Measurements from ENCODE around the gene ABCD1. TPM values are rescaled to one million over a fixed set of nuclear protein-coding genes. Genes with fewer than 3 reads are reported as not detected.
"Not testable (repeated sequence)": the region's sequence is repeated elsewhere in the genome, so short reads cannot be mapped to it uniquely, and the experiment has no call there.

The ABCD1 gene
- total RNA-seq (2013): 21.6 TPM
- polyA plus RNA-seq: 10 to 100 TPM in 1 of 3 donors, 1 to 10 TPM in 2; 5.6 to 22.5 (median 5.8) TPM
- polyA minus RNA-seq: 47.5 and 61.5 TPM in 2 replicates
- 22.2 to 93.1 (median 46.7) reads per million in 11 experiments for total RNA-seq

DNA sequence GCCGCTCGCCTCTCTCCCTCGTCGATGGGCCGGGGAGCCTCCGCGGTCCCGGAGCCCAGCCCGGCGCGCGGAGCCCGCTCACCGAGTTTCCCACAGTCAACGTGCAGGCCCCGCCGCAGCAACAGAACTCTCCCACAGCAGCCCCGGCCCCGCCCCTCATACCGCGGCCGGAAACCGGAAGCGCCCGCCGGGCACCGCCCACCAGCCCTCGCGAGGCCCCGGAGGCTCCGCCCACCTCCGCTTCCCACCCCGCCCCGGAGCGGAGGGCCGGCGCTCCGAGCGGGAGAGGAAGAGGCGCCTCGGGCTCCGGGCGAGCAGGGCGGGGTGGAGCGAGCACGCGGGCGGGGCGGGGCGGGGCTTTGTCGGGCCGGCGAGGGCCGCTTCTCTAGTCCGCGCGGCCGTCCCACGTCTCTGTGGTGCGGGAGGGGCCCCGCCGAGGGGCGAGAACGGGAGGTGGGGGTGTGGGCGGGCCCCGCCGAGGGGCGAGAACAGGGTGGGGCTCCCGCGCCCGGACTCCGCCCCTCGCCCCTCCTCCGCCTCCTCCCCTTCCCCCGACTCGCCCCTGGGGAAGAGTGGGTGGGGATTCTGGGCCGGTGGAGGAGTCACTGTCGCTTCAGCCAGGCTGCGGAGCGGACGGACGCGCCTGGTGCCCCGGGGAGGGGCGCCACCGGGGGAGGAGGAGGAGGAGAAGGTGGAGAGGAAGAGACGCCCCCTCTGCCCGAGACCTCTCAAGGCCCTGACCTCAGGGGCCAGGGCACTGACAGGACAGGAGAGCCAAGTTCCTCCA lies at the start of gene ABCD1, which contains the start of gene BCAP31:
Gene ABCD1, plus strand, starts transcription at position 605 of the 787 bp plus-strand sequence. CDS start 411 bp downstream, outside the sequence.
Gene BCAP31, minus strand, starts transcription at position 136 of the 787 bp plus-strand sequence. CDS start 1,143 bp downstream, outside the sequence.
- Histone ChIP-seq H3K79me2 (ENCODE audit: insufficient read depth, low read length) (peaks cover 72% of the 10 kb centered on the region), H2AFZ (ENCODE audit: insufficient read depth, low read depth, low read length, poor library complexity, severe bottlenecking) (peak within 1 kb of the TSS; percentile 59)
- H3K27me3 Mint-ChIP-seq (ENCODE audit: low read depth in 3 of 3): peaks cover 0 to 6% (median 1%) of the 10 kb centered on the region in 3 donors

DNA sequence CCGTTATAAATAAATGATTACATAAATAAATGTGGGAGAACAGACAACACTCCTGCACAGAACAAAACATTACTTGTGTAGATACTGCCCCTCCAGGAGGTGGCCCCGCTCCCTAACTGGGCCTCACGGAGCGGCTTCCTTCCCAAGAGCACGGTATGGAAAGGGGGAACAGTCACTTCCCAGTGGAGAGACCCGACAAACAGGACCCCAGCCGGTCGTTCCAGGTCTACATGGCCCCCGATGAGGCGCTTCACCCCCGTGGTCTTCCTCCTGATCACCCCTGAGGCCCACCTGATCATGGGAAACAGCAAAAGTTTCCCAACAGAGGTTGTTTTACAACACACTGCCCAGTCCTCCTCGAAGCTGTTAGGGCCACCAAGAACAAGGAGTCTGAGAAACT lies 43.5 kb upstream of the ABCD1 start:
- intact Hi-C loops (cut with micrococcal nuclease): no loop called here
- DNase-seq: no peak
- peaks cover 20 to 49% (median 44%) of the 10 kb centered on the region in 3 donors for H3K27me3 Mint-ChIP-seq (ENCODE audit: low read depth in 3 of 3)

More for the DNA sequence above, at the start of gene ABCD1, which contains the start of gene BCAP31:
- Histone ChIP-seq H3K4me2 (replicated peaks; ENCODE audit: extremely low read depth, low read length, poor library complexity, severe bottlenecking) (peak within 1 kb of the TSS; percentile 86), H3K4me1 (ENCODE audit: control insufficient read depth in 1 of 2, insufficient read depth in 2 of 2, low read length in 2 of 2) (peaks cover 56 to 65% of the 10 kb centered on the region in 2 donors), H4K20me1 (ENCODE audit: insufficient read depth, low read length) (peaks cover 50% of the 10 kb centered on the region), H3K9me3 (replicated peaks in 1 of 2; ENCODE audit: control insufficient read depth in 1 of 2, insufficient read depth in 1 of 2, low read length in 2 of 2) (peaks cover 0 to 7% of the 10 kb centered on the region in 2 donors), H3K27ac (ENCODE audit: low read depth in 1 of 2, low read length in 2 of 2) (peak within 1 kb of the TSS; percentile 93 to 100), H3K9ac (ENCODE audit: insufficient read depth, low read length, poor library complexity, severe bottlenecking) (peak within 1 kb of the TSS; percentile 82), H3K27me3 (ENCODE audit: control insufficient read depth in 2 of 2, insufficient read depth in 2 of 2, low read length in 2 of 2) (no peaks in the 10 kb centered on the region), H3K36me3 (replicated peaks in 1 of 2; ENCODE audit: control insufficient read depth in 1 of 2, insufficient read depth in 2 of 2, low read length in 2 of 2) (peaks cover 17 to 21% of the 10 kb centered on the region in 2 donors), H3K4me3 (replicated peaks in 1 of 3; ENCODE audit: low read depth in 2 of 3, low read length in 3 of 3) (peak within 1 kb of the TSS; percentile 66 to 80 (median 71))
- peaks cover 20 to 30% of the 10 kb centered on the region in 2 donors for H3K36me3 Mint-ChIP-seq
- TF ChIP-seq, protein P1, sequence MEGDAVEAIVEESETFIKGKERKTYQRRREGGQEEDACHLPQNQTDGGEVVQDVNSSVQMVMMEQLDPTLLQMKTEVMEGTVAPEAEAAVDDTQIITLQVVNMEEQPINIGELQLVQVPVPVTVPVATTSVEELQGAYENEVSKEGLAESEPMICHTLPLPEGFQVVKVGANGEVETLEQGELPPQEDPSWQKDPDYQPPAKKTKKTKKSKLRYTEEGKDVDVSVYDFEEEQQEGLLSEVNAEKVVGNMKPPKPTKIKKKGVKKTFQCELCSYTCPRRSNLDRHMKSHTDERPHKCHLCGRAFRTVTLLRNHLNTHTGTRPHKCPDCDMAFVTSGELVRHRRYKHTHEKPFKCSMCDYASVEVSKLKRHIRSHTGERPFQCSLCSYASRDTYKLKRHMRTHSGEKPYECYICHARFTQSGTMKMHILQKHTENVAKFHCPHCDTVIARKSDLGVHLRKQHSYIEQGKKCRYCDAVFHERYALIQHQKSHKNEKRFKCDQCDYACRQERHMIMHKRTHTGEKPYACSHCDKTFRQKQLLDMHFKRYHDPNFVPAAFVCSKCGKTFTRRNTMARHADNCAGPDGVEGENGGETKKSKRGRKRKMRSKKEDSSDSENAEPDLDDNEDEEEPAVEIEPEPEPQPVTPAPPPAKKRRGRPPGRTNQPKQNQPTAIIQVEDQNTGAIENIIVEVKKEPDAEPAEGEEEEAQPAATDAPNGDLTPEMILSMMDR (IDR thresholded peaks at IDR 0.05): no peak
- peaks cover 41% of the 10 kb centered on the region for H3K4me1 Mint-ChIP-seq
- intact Hi-C loops (cut with micrococcal nuclease): loop anchor here in 1 of 2 donors (5.0 kb wide), 1 partner anchor 203 kb away; the partner anchor contains the start of gene ARHGAP4
- peak; percentile 81 to 90 (median 88) for DNase-seq
- H3K4me3 Mint-ChIP-seq: peak within 1 kb of the TSS; percentile 90
- peak within 1 kb of the TSS; percentile 84 to 93 (median 92) for H3K27ac Mint-ChIP-seq
- 0% methylated on average over 6 of the region's 88 CpGs for WGBS (ENCODE audit: insufficient coverage)
- H3K9me3 Mint-ChIP-seq: peaks cover 0 to 15% (median 4%) of the 10 kb centered on the region in 7 donors

GRCh38 chrX:153683486-153683885 lies 41.2 kb upstream of the ABCD1 start:
- H2AFZ ChIP-seq (ENCODE audit: insufficient read depth, low read depth, low read length, poor library complexity, severe bottlenecking); H3K27ac Mint-ChIP-seq; H3K36me3 Mint-ChIP-seq; DNase-seq; H3K9ac ChIP-seq (ENCODE audit: insufficient read depth, low read length, poor library complexity, severe bottlenecking); H3K4me2 ChIP-seq (replicated peaks; ENCODE audit: extremely low read depth, low read length, poor library complexity, severe bottlenecking); intact Hi-C loops (cut with micrococcal nuclease); H3K79me2 ChIP-seq (ENCODE audit: insufficient read depth, low read length); H3K36me3 ChIP-seq (replicated peaks in 1 of 2; ENCODE audit: control insufficient read depth in 1 of 2, insufficient read depth in 2 of 2, low read length in 2 of 2); H3K4me1 ChIP-seq (ENCODE audit: control insufficient read depth in 1 of 2, insufficient read depth in 2 of 2, low read length in 2 of 2); H3K4me3 ChIP-seq (replicated peaks in 1 of 3; ENCODE audit: low read depth in 2 of 3, low read length in 3 of 3); H3K27ac ChIP-seq (ENCODE audit: low read depth in 1 of 2, low read length in 2 of 2); H4K20me1 ChIP-seq (ENCODE audit: insufficient read depth, low read length): not testable (repeated sequence)
- Mint-ChIP-seq H3K4me1 (peaks cover 12% of the 10 kb centered on the region), H3K4me3 (peak overlapping the region in 1 of 2 donors; percentile 59), H3K27me3 (ENCODE audit: low read depth in 3 of 3) (peaks cover 24 to 60% (median 46%) of the 10 kb centered on the region in 3 donors), H3K9me3 (peaks cover 0 to 19% (median 9%) of the 10 kb centered on the region in 7 donors)
- 100% methylated on average over 1 of the region's 8 CpGs for WGBS (ENCODE audit: insufficient coverage)
- H3K27me3 ChIP-seq (ENCODE audit: control insufficient read depth in 2 of 2, insufficient read depth in 2 of 2, low read length in 2 of 2): peaks cover 5 to 36% of the 10 kb centered on the region in 2 donors
- H3K9me3 ChIP-seq (replicated peaks in 1 of 2; ENCODE audit: control insufficient read depth in 1 of 2, insufficient read depth in 1 of 2, low read length in 2 of 2): peaks cover 3 to 10% of the 10 kb centered on the region in 2 donors

More for the DNA sequence above, 43.5 kb upstream of the ABCD1 start:
- H3K36me3 ChIP-seq (replicated peaks in 1 of 2; ENCODE audit: control insufficient read depth in 1 of 2, insufficient read depth in 2 of 2, low read length in 2 of 2): no peaks in the 10 kb centered on the region
- no peak overlapping the region for H3K9ac ChIP-seq (ENCODE audit: insufficient read depth, low read length, poor library complexity, severe bottlenecking)
- WGBS (ENCODE audit: insufficient coverage): 72% methylated on average over 7 of the region's 12 CpGs
- TF ChIP-seq, protein P1 (IDR thresholded peaks at IDR 0.05): no peak
- H3K9me3 Mint-ChIP-seq: peaks cover 0 to 16% (median 9%) of the 10 kb centered on the region in 7 donors
- H3K4me2 ChIP-seq (replicated peaks; ENCODE audit: extremely low read depth, low read length, poor library complexity, severe bottlenecking): no peak overlapping the region
- H3K27me3 ChIP-seq (ENCODE audit: control insufficient read depth in 2 of 2, insufficient read depth in 2 of 2, low read length in 2 of 2): peaks cover 9 to 25% of the 10 kb centered on the region in 2 donors
- no peak overlapping the region for H2AFZ ChIP-seq (ENCODE audit: insufficient read depth, low read depth, low read length, poor library complexity, severe bottlenecking)
- peaks cover 3 to 10% of the 10 kb centered on the region in 2 donors for H3K9me3 ChIP-seq (replicated peaks in 1 of 2; ENCODE audit: control insufficient read depth in 1 of 2, insufficient read depth in 1 of 2, low read length in 2 of 2)
- no peaks in the 10 kb centered on the region for H4K20me1 ChIP-seq (ENCODE audit: insufficient read depth, low read length)
- peaks cover 2 to 3% of the 10 kb centered on the region in 2 donors for H3K36me3 Mint-ChIP-seq
- H3K4me1 Mint-ChIP-seq: peaks cover 2% of the 10 kb centered on the region
- no peaks in the 10 kb centered on the region for H3K79me2 ChIP-seq (ENCODE audit: insufficient read depth, low read length)
- H3K4me3 ChIP-seq (replicated peaks in 1 of 3; ENCODE audit: low read depth in 2 of 3, low read length in 3 of 3): no peak overlapping the region
- no peak overlapping the region for H3K27ac ChIP-seq (ENCODE audit: low read depth in 1 of 2, low read length in 2 of 2)
- H3K4me3 Mint-ChIP-seq: no peak overlapping the region
- H3K4me1 ChIP-seq (ENCODE audit: control insufficient read depth in 1 of 2, insufficient read depth in 2 of 2, low read length in 2 of 2): no peaks in the 10 kb centered on the region
- no peak overlapping the region for H3K27ac Mint-ChIP-seq

Measured in CD14-positive monocyte (primary cell).